ENCODE measurements around the gene NTN4.
"Not testable (repeated sequence)": the region's sequence is repeated elsewhere in the genome, so short reads cannot be mapped to it uniquely, and the experiment has no call there.

GRCh38 chr12:95654665-95655064 is 135.9 kb downstream of the NTN4 start:
- not testable (repeated sequence) for TF ChIP-seq EZH2phosphoT487 (IDR thresholded peaks at IDR 0.05; ENCODE audit: insufficient read depth, low read depth); EZH2 (IDR thresholded peaks at IDR 0.05; ENCODE audit: insufficient read depth, poor library complexity, severe bottlenecking)
